NCI-H1092 (cell line): Measurements from ENCODE around the gene SPATA33.

Source experiments
- DNase-seq: peaks from one replicate; lab custom pipeline; 2025; lab: John Stamatoyannopoulos, UW

Gene SPATA33

GRCh38 chr16:89709716-89710432, 52.2 kb downstream of the SPATA33 start:
- no peak for DNase-seq

GRCh38 chr16:89710709-89711564, 53.3 kb downstream of the SPATA33 start:
- no peak for DNase-seq

GRCh38 chr16:89711601-89712273, 54.1 kb downstream of the SPATA33 start:
- no peak for DNase-seq

GRCh38 chr16:89712274-89712781, 54.7 kb downstream of the SPATA33 start:
- no peak for DNase-seq

- DNase-seq, result no peak
Observed at GRCh38 chr16:89716493-89716892, 58.9 kb downstream of the SPATA33 start.

GRCh38 chr16:89716916-89717687, 59.5 kb downstream of the SPATA33 start:
- no peak for DNase-seq

GRCh38 chr16:89717688-89718505, 60.3 kb downstream of the SPATA33 start:
- no peak for DNase-seq
